H1 (cell line): ENCODE results near the gene RBP5. TPM values are rescaled to one million over a fixed set of nuclear protein-coding genes. Genes with fewer than 3 reads are reported as not detected.
A peak's percentile ranks its signal among the peaks of the same experiment; 100 is the strongest.

Experiments used
- FOSL1 ChIP-seq: IDR thresholded peaks from 2 replicates; pipeline ENCODE4 v1.6.1; 2011; ENCODE audit warnings: mild to moderate bottlenecking, low read depth, low read length, moderate library complexity; ENCODE audit not compliant: insufficient read depth
- SP1 ChIP-seq: IDR thresholded peaks from 2 replicates; pipeline ENCODE4 v1.6.1; 2011; ENCODE audit warnings: low read depth, low read length
- SUZ12 ChIP-seq: fragments of 200-600 bp; sonication (generic); IDR thresholded peaks from 2 replicates; pipeline ENCODE4 v1.6.1; 2012; ENCODE audit warnings: mild to moderate bottlenecking, inconsistent platforms, low read length, moderate library complexity, mixed read lengths
- polyA plus RNA-seq, 7 experiments: library from polyadenylated mRNA; depleted of rRNA in 3 of 7; stranded (reverse) in 5 of 7; unstranded in 2 of 7; fragments of >200 nt in 5 of 7; fragments of 200-250 nt in 2 of 7; gene quantifications; 1 replicate in 5 of 7; 2 replicates in 1 of 7; 4 replicates in 1 of 7; pipeline versions ENCODE4 v1.2.1 to v1.2.3, GENCODE V29; 2011 to 2013; ENCODE audit warnings: missing spikeins in 2 of 7, mixed read lengths in 2 of 7
- total RNA-seq: library from RNA; stranded (reverse); fragmentation: NEBNext Ultra II Directional; extraction: Animal tissue kit (Norgen Biotek cat#: 25700); gene quantifications from 2 replicates; pipeline ENCODE4 v1.2.1, GENCODE V29; 2021

The RBP5 gene
- total and polyA plus RNA-seq, 2 of the 8 experiments (the other 6 are each of a cell fraction or from before 2014, with no cell fraction given) = 1.2 to 1.9 TPM

- TF ChIP-seq FOSL1 = no peak
- 0 out of 2 replicates have a peak, but pooled peaks have one; percentile 53 for TF ChIP-seq SP1
- no peak for TF ChIP-seq SUZ12
Observed at GRCh38 chr12:7090222-7090998, 38.3 kb downstream of the RBP5 start (continued).
